AG10803 (cell line): Measurements from ENCODE around the gene DIP2C.

ENCODE experiments used
- DNase-seq: peaks from one replicate; pipeline ENCODE4 v3.0.0; 2010; ENCODE audit warnings: low read depth
- H3K4me3 ChIP-seq: 2 replicates; pipeline ENCODE4 v1.5.1; 2011; ENCODE audit warnings: mild to moderate bottlenecking, low read length, control low read depth
- TF ChIP-seq, protein P1 (sequence below): conservative IDR thresholded peaks from 2 replicates; pipeline ENCODE4 v1.5.1; 2011; ENCODE audit warnings: mild to moderate bottlenecking, low read length, control low read depth, inconsistent platforms

Gene DIP2C

GRCh38 chr10:344582-345200 lies 344.8 kb downstream of the DIP2C start:
- TF ChIP-seq, protein P1, sequence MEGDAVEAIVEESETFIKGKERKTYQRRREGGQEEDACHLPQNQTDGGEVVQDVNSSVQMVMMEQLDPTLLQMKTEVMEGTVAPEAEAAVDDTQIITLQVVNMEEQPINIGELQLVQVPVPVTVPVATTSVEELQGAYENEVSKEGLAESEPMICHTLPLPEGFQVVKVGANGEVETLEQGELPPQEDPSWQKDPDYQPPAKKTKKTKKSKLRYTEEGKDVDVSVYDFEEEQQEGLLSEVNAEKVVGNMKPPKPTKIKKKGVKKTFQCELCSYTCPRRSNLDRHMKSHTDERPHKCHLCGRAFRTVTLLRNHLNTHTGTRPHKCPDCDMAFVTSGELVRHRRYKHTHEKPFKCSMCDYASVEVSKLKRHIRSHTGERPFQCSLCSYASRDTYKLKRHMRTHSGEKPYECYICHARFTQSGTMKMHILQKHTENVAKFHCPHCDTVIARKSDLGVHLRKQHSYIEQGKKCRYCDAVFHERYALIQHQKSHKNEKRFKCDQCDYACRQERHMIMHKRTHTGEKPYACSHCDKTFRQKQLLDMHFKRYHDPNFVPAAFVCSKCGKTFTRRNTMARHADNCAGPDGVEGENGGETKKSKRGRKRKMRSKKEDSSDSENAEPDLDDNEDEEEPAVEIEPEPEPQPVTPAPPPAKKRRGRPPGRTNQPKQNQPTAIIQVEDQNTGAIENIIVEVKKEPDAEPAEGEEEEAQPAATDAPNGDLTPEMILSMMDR, result no peak
- no peak overlapping the region for H3K4me3 ChIP-seq
- no peak for DNase-seq

DNA sequence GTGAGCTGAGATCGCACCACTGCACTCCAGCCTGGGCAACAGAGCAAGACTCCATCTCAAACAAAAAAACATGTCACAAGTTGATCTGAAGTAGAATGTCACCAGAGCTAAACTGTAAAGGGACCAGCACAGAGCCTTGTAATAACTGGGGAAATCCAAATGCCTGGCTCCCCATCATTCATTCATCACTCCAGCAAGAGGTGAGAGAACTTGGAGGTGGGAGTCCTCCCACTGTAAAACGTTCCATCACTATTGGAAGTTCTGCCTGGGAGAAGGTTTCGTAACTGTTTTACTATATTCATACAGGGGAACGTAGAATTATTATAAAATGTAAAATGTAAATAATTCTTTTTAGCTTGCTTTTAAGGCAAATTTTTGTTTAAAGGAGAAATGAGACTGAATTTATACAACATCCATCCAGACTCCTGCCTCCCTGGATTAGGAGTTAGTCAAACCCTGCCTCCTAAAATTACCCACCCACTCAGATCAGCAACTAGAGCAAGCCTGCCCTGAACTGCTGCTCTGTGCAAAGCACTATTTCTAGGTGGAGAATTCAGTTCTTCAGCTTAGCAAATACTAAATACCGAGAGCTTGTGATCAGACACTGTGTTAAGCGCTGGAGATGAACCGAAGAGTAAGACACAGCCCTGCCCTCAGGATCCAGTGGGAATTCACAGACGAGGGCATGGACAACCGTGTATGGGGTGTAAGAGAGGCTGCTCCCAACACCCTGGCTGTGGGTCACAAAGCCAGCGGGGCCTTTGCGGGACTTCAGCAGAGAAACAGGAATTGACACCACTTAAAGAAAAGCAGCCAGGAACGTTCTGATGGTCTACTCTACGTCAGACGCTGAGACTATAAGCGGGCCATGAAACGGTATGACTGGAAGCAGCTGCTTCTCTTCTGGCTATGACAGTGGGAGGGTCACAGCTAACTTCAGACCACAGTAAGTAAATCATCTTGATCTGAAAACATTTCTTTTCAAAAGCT lies 345.9 kb downstream of the DIP2C start:
- TF ChIP-seq, protein P1, result no peak
- no peak for DNase-seq

GRCh38 chr10:341081-341740 lies 348.3 kb downstream of the DIP2C start:
- DNase-seq, result no peak
- TF ChIP-seq, protein P1, result no peak
- H3K4me3 ChIP-seq, result no peak overlapping the region

More for the DNA sequence above, 345.9 kb downstream of the DIP2C start:
- no peak overlapping the region for H3K4me3 ChIP-seq

DNA sequence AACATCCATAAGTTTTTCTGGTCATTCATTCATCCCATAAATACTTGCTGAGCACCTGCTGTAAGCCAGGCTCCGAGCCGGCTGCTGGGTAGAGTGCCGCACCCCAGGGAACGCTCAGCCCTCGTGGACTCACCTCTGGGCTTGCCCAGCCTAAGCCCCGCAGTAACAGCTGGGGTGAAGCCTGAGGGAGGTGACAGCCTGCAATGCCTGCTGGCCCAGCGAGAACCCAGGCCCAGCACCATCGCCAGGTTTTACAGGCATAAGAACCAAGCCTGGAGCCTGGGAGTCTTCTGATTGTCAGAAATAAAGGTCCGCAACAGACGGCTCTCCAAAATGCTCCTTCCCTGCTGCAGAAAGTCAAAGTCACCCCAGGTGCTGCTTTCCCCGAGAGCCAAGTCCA lies 348.8 kb downstream of the DIP2C start:
- TF ChIP-seq, protein P1, result no peak
- H3K4me3 ChIP-seq, result no peak overlapping the region
- DNase-seq, result no peak

GRCh38 chr10:339038-339391 lies 350.5 kb downstream of the DIP2C start:
- H3K4me3 ChIP-seq, result no peak overlapping the region
- TF ChIP-seq, protein P1, result no peak
- DNase-seq, result no peak

DNA sequence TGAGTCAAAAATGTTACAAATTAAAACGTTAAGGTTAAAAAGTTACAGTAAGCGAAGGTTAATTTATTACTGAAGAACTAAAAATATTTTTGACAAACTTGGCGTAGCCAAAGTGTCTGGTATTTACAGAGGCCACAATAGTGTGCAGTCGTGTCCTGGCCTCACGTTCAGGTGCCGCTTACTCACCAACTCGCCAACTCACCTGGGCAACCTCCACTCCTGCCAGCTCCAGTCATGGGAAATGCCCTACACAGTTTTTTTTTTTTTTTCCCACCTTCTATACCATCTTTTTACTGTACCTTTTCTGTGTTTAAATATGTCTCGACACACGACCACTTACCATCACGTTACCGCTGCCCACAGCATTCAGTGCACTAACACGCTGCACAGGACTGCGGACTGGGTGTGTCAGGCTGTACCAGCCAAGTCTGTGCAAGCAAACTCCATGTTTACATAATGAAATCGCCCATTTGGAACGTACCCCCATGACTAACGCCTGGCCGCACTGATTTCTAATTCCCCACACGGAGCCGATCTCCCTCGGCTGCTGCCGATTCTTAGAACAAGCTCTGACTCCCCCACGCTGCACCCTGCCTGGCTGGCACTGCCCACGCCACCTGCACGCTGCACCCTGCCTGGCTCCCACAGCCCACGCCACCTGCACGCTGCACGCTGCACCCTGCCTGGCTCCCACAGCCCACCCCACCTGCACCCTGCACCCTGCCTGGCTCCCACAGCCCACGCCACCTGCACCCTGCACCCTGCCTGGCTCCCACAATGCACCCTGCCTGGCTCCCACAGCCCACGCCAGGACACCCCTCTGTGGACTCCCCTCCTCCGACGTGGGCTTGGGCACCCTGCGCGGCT lies 351.1 kb downstream of the DIP2C start:
- DNase-seq, result peak; percentile 43
- TF ChIP-seq, protein P1, result no peak
- no peak overlapping the region for H3K4me3 ChIP-seq
